ENCODE data around the gene GRB2. TPM values are rescaled to one million over a fixed set of nuclear protein-coding genes. Genes with fewer than 3 reads are reported as not detected.

Gene GRB2
- total and polyA plus RNA-seq, 8 donors = 18.5 to 64.7 (median 30.8) TPM

DNA sequence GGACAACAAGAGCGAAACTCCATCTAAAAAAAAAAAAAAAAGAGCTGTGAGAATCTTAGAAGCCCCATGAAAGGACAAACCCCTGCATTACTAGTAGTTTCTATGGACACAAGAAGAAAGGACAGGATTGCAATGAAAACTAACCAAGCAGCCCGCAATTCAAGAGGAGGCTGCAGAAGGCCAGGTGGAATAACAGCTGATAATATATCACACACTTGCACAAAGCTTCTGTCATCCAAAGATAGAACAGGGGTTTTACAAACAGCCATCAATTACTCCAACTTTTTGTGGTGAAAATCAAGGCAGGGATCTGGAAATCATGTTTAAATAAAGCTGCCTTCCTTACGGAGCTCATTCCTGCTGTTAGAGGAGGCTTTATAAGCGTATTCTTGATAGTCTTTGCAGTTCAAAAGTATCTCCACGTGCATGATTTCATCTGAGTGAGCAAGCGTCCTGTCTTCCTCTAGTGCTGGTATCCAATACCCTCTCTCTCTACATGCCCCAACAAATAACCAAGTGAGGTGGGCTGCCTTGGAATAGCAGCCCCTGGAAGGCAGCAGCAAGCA, 27.8 kb upstream of the GRB2 start:
- Histone ChIP-seq H3K4me3 (no peak overlapping the region), H3K4me1 (no peaks in the 10 kb centered on the region), H3K27me3 (no peaks in the 10 kb centered on the region), H3K9me3 (no peaks in the 10 kb centered on the region), H3K27ac (no peak overlapping the region), H3K36me3 (no peaks in the 10 kb centered on the region)
- FAIRE-seq = no peak
- TF ChIP-seq, protein P1, sequence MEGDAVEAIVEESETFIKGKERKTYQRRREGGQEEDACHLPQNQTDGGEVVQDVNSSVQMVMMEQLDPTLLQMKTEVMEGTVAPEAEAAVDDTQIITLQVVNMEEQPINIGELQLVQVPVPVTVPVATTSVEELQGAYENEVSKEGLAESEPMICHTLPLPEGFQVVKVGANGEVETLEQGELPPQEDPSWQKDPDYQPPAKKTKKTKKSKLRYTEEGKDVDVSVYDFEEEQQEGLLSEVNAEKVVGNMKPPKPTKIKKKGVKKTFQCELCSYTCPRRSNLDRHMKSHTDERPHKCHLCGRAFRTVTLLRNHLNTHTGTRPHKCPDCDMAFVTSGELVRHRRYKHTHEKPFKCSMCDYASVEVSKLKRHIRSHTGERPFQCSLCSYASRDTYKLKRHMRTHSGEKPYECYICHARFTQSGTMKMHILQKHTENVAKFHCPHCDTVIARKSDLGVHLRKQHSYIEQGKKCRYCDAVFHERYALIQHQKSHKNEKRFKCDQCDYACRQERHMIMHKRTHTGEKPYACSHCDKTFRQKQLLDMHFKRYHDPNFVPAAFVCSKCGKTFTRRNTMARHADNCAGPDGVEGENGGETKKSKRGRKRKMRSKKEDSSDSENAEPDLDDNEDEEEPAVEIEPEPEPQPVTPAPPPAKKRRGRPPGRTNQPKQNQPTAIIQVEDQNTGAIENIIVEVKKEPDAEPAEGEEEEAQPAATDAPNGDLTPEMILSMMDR (IDR thresholded peaks at IDR 0.05) = no peak
- ATAC-seq = no peak
- no peak for DNase-seq
- intact Hi-C loops (cut with DNase I) = no loop called here
- WGBS, 2 donors = 62 to 65% methylated on average over 6 of the region's 6 CpGs

DNA sequence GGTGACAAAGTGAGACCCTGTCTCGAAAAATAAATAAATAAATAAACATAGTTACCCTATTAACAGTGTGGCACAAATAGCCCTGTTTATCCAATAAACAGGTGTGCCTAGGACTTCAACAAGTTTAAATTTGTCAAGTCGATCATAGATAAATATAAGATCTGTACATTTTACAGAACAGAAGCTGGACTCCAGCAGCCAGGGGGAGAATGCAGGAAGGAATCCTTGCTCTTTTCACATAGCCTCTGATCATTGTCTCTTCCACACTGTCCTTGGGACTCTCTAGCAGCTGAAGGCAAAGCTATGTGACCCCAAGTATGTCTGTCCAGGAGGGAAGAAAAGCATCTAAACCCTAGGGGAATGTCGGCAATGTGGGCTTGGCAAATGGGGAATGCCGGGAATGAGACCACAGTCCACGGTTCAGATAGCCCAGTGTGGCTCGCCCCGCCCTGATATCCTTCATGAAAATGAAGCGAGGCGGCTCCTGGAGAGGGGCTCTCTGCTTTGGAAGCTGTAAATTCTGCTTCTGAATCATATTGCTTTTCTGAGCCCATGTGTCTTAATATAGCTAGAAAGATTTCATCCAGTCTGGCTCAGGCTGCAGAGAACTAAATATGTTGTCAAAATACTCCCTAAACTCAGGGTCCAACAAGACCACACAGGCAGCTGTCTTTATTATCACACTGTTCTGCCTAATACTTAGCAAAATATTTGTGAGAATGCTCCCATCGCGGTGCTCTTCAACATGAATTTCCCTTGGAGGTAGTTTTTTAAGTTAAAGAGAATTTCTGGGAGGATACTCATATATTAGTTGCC, 24.9 kb upstream of the GRB2 start:
- intact Hi-C loops (cut with DNase I) = no loop called here

DNA sequence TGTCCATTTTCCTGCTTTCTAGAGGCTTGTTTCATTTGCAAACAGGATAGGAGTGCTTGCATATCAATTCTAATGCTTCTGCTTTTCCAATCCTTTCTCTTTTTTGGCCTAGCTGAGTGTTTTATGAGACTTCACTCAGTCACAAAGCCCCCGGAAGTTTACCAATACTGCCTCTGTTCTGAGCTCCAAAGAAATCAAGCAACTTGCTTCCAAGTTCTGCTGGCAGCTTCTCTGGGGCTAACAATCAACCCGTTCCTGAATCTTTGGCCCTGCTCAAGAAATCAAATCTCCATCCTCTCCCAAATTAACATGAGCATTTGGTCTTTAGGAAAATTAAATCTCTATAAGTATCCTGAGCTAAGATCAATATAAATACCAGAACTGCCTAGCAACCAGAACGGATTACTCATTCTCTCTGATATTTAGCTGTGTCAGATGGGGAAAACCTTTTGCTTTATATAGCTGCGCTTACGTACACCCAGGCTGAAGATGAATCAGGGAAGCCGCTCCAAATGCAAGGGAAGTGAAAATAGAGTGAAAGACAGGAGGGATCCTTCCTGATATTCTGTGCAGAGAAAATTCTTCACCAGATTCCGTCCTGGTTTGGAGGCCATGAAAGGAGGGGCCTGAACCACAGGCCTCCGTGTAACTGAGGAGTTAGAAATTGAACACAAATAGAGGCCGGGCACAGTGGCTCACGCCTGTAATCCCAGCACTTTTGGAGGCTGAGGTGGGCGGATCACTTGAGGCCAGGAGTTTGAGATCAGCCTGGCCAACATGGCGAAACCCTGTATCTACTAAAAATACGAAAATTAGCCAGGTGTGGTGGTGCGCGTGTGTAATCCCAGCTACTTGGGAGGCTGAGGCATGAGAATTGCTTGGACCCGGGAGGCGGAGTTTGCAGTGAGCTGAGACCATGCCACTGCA, 23.3 kb upstream of the GRB2 start:
- FAIRE-seq (no peak), DNase-seq (no peak), ATAC-seq (peak in 2 of 4 donors; percentile 32 to 65)
- no peak overlapping the region for H3K4me3 ChIP-seq
- intact Hi-C loops (cut with DNase I) = loop anchor here in 1 of 3 donors (5.0 kb wide), 1 partner anchor 318 kb away; no protein-coding TSS in a partner anchor
- no peaks in the 10 kb centered on the region for H3K9me3 ChIP-seq
- 70 to 80% methylated on average over 17 of the region's 17 CpGs for WGBS, 2 donors
- H3K4me1 ChIP-seq = no peaks in the 10 kb centered on the region
- TF ChIP-seq, protein P1 (IDR thresholded peaks at IDR 0.05) = no peak
- H3K36me3 ChIP-seq = no peaks in the 10 kb centered on the region
- H3K27me3 ChIP-seq = no peaks in the 10 kb centered on the region
- no peak overlapping the region for H3K27ac ChIP-seq

More for the DNA sequence above, 24.9 kb upstream of the GRB2 start:
- H3K27ac ChIP-seq = no peak overlapping the region
- H3K4me3 ChIP-seq = no peak overlapping the region
- WGBS, 2 donors = 35 to 49% methylated on average over 11 of the region's 11 CpGs
- H3K36me3 ChIP-seq = no peaks in the 10 kb centered on the region
- no peaks in the 10 kb centered on the region for H3K27me3 ChIP-seq
- DNase-seq (no peak), ATAC-seq (no peak), FAIRE-seq (no peak)
- H3K4me1 ChIP-seq = no peaks in the 10 kb centered on the region
- TF ChIP-seq, protein P1 (IDR thresholded peaks at IDR 0.05) = no peak
- no peaks in the 10 kb centered on the region for H3K9me3 ChIP-seq

DNA sequence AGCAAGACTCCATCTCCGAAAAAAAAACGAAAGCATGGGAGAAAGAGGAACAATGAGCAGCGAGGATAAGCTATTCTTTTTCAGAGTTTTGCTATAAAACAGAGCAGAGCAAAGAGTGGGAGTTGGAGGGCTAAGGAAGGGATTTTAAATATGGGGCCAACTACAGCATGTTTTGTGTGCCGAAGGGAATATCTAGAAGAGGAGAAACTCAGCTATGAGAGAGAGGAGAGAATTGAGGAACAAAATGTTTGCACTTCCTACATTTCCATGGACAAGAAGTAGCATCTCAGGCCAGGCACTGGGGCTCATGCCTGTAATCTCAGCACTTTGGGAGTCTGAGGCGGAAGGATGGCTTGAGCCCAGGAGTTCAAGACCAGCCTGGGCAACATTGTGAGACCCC, 13.1 kb upstream of the GRB2 start:
- no peak overlapping the region for H3K27ac ChIP-seq
- intact Hi-C loops (cut with DNase I) = no loop called here
- FAIRE-seq (no peak), ATAC-seq (no peak), DNase-seq (peak in 1 of 6 donors; percentile 11)
- no peaks in the 10 kb centered on the region for H3K9me3 ChIP-seq
- H3K4me3 ChIP-seq = no peak overlapping the region
- H3K36me3 ChIP-seq = no peaks in the 10 kb centered on the region
- no peaks in the 10 kb centered on the region for H3K27me3 ChIP-seq
- 54 to 61% methylated on average over 5 of the region's 5 CpGs for WGBS, 2 donors
- no peaks in the 10 kb centered on the region for H3K4me1 ChIP-seq
- TF ChIP-seq, protein P1 (IDR thresholded peaks at IDR 0.05) = no peak

Data from pancreas (tissue), 10 donors.